Stimulated activated CD8-positive, alpha-beta memory T cell treated with anti-CD3 and anti-CD28 coated beads, Interleukin-15, amount 100 ng/mL, for 24 hours (primary cell): Measurements from ENCODE around the gene STXBP2.

Experiments
- DNase-seq: peaks from one replicate; pipeline ENCODE4 v3.0.0-alpha.2; 2020; ENCODE audit warnings: low read depth

STXBP2 gene

GRCh38 chr19:7681340-7682174 lies 44.6 kb downstream of the STXBP2 start:
- no peak for DNase-seq

DNA sequence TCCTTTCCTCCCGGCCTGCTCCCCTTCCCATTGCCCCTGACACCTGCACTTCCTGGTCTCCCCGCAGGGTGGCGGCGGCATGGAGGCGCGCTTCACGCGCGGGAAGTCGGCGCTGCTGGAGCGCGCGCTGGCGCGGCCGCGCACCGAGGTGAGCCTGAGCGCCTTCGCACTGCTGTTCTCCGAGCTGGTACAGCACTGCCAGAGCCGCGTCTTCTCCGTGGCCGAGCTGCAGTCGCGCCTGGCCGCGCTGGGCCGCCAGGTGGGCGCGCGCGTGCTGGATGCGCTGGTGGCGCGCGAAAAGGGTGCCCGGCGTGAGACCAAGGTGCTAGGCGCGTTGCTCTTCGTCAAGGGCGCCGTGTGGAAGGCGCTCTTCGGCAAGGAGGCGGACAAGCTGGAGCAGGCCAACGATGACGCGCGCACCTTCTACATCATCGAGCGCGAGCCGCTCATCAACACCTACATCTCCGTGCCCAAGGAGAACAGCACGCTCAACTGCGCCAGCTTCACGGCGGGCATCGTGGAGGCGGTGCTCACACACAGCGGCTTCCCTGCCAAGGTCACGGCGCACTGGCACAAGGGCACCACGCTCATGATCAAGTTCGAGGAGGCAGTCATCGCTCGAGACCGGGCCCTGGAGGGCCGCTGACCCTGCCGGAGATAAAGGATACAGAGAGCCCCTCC lies 45.4 kb downstream of the STXBP2 start:
- DNase-seq = no peak

DNA sequence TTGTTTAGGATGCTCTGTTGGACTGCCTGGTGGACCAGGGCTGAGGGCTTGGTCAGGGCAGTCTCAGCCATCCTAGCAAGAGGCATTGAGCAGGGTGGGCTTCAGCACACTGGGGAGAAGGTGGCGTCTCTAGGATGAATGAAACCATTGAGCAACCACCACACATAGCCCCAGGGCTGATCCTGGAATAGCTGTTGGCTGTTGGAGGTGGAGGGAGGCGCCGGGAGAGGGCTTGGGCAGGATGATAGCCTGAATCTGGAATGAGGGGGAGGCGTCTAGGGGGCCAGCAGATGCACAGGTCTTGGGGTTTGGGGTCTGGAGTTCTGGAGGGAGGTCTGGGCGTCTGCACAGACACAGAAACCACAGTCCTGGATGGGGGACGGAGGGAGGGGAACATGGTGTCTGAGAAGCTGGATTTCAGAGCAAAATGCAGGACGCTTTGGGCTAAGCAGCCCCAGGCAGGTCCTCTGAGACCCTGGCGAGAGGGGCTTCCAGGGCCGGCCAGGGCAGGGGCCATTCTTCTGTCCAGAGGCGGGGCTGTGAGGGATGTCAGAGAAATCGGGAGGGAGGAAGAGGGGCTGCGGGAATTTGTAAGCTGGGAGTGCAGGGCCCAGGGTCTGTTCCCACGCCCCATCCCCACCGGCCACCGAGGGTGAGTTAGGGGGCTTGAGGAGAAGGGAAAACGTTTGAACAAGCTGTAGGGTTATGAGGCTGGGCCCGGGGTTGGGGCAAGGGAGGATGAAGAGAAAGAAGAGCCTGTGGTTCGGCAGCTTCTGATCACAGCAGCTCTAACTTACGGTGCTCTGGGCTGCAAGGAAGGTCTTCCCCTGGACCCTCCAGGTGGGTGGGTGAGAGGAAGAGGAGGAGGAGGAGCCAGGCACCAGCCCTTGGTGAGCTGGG lies 48.9 kb downstream of the STXBP2 start:
- DNase-seq = no peak

DNA sequence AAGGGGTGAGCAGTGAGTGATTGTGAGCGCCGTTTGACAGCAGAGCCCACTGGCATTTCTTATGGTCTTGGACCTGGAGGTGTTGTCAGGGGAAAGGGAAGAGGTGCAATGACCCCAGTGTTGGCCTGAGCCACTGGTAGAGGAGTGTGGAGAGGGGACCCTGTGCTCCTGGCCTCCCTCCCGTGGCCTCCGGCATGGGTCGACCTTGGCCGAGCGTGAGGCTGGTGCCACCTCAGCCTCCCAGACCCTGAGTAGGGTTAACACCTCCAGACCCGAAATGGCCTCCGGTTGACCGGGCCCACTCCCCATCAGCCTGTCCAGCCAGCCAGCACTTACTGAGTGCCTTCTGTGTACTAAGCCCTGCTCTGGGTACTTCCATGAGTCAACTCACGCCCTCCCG lies 50.3 kb downstream of the STXBP2 start:
- DNase-seq = no peak

DNA sequence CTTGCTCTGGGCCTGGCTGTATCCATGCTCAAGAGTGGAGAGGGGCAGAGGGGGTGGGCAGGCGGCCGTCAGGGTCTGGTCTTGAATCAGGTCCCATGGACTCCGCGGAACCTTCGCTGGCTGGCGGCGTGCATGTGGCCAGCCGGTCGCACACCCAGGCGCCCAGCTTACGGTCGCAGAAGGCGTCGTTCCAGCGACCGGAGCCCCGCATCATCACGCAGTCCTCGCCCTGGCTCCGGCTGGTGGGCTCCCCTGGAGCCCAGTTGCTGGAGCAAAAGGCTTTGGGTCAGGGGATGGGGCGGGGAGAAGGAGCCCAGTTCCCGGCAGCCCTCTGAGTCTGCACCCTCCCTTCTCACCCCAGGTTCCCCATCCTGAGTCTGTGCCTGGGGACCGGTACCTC lies 52.3 kb downstream of the STXBP2 start:
- DNase-seq = no peak

- no peak for DNase-seq
These were observed 53.9 kb downstream of the STXBP2 start for GRCh38 chr19:7690779-7691258.

- DNase-seq = no peak
These were observed 54.6 kb downstream of the STXBP2 start for GRCh38 chr19:7691497-7691896.

- DNase-seq = no peak
These were observed 55.6 kb downstream of the STXBP2 start for GRCh38 chr19:7692417-7693088.

GRCh38 chr19:7694499-7694898 lies 57.6 kb downstream of the STXBP2 start:
- DNase-seq = no peak
